Common myeloid progenitor, CD34-positive (primary cell): Measurements from ENCODE around the gene AGAP1.

Experiments used
- CTCF ChIA-PET: fragments of 350-600 bp; sonication (Branson Sonifier 250); formaldehyde crosslinking; loops from one replicate; lab custom pipeline; 2021; ENCODE audit warnings: antibody characterized with exemption; lab: Charles Lee
- POLR2A ChIA-PET: fragments of 350-600 bp; sonication (Branson Sonifier 250); formaldehyde crosslinking; loops from one replicate; lab custom pipeline; 2021; ENCODE audit warnings: antibody characterized with exemption; lab: Charles Lee
- DNase-seq, 3 donors: peaks; one replicate each; pipeline versions ENCODE4 v3.0.0 to v3.0.0-alpha.2; 2013
- H3K27ac ChIP-seq, 2 experiments: 1 replicate in 1 of 2; 2 replicates in 1 of 2; pipeline ENCODE4 v1.7.0; 2013; ENCODE audit warnings: inconsistent platforms in 2 of 2, low read length in 2 of 2, mild to moderate bottlenecking in 2 of 2, low read depth in 1 of 2, moderate library complexity in 1 of 2; ENCODE audit not compliant: severe bottlenecking in 2 of 2, insufficient read depth in 1 of 2, poor library complexity in 1 of 2
- H3K27me3 ChIP-seq, 5 experiments: replicated peaks in 2 of 5; 1 replicate in 3 of 5; 2 replicates in 2 of 5; pipeline versions ENCODE4 v1.6.1 to v1.7.0; 2013; ENCODE audit warnings: low read length in 4 of 5, mild to moderate bottlenecking in 2 of 5, moderate library complexity in 2 of 5, inconsistent platforms in 1 of 5; ENCODE audit not compliant: insufficient read depth in 5 of 5, control insufficient read depth in 4 of 5
- H3K36me3 ChIP-seq, 4 experiments: 1 replicate in 2 of 4; 2 replicates in 2 of 4; pipeline versions ENCODE4 v1.6.1 to v1.7.0; 2013; ENCODE audit warnings: low read length in 3 of 4, control low read depth in 1 of 4, mild to moderate bottlenecking in 1 of 4; ENCODE audit not compliant: control insufficient read depth in 4 of 4, insufficient read depth in 4 of 4
- H3K4me1 ChIP-seq, 4 experiments: 1 replicate in 3 of 4; 2 replicates in 1 of 4; pipeline versions ENCODE4 v1.6.1 to v1.7.1; 2013; ENCODE audit warnings: low read length in 3 of 4, mild to moderate bottlenecking in 3 of 4, control low read depth in 1 of 4, inconsistent platforms in 1 of 4, moderate library complexity in 1 of 4; ENCODE audit not compliant: control insufficient read depth in 4 of 4, insufficient read depth in 4 of 4; ENCODE audit errors: control extremely low read depth in 1 of 4
- H3K4me3 ChIP-seq, 7 experiments: 1 replicate in 4 of 7; 2 replicates in 3 of 7; pipeline versions ENCODE4 v1.5.1 to v1.7.0; 2013; ENCODE audit warnings: mild to moderate bottlenecking in 7 of 7, low read length in 6 of 7, moderate library complexity in 6 of 7, inconsistent platforms in 2 of 7, low read depth in 2 of 7, control low read depth in 1 of 7; ENCODE audit not compliant: insufficient read depth in 4 of 7, control insufficient read depth in 1 of 7; ENCODE audit errors: extremely low read depth in 1 of 7
- H3K9me3 ChIP-seq, 5 experiments: 1 replicate in 4 of 5; 2 replicates in 1 of 5; pipeline versions ENCODE4 v1.6.1 to v1.7.1; 2013; ENCODE audit warnings: low read length in 4 of 5, mild to moderate bottlenecking in 2 of 5, inconsistent platforms in 1 of 5, low read depth in 1 of 5, moderate library complexity in 1 of 5; ENCODE audit not compliant: control insufficient read depth in 4 of 5, insufficient read depth in 2 of 5; ENCODE audit errors: control extremely low read depth in 1 of 5
- WGBS: methylation state at CpG from one replicate; pipeline ENCODE4 v1.1.5; 2013; ENCODE audit not compliant: insufficient coverage; 5-methylcytosine and 5-hydroxymethylcytosine counted together

The AGAP1 gene

DNA sequence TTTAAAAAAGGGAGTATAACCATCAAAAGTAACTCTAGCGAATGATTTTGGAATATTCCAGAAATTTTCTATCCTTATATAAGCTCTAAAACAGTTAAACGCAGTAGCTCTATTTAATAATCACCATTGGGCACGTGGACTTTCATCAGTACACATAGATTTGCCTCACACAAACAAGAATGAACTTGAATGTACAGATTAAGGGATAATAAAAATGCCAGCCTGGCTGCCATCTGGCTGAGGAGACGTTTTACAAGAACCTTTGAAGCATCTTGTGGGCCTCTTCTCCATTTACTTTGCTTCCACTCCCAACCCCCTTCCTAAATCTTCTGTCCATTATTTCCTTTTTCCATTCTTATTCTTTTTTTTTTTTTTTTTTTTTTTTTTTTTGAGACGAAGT lies 47.2 kb downstream of the AGAP1 start:
- H3K4me3 ChIP-seq = no peak overlapping the region
- CTCF ChIA-PET = no interaction called here
- no peak for DNase-seq

DNA sequence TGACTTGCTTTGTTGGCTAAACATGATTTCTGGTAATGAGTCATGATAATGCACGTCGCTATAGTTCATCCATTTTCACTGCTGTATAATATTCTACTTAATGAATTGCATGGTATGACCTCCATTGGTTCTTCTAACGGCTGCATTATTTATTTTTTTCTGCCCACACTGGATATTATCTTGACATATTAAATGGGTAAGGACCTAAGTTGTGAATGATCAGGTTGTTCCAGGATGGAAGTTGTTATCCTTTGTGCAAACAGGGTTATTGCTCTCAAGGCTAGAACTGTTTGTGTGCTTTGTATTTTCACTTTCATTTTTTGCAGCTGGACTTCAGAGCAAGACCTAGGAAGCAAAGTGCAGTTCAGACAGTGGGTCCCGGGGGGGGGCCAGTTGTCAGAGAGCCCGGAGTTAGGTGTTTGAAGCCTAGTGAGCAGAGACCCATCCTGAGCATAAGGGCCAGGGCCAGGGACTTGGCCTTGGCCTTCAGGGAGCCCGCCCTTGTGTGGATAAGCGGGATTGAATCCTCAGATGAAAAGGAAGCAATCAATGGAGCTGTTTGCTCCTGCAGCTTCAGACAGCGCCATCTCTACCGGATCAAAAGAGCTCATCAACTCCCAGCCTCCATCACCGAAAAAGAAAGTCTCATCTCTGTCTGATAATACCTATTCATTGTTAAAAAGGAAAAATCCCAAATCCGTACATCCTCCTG lies 48.2 kb downstream of the AGAP1 start:
- ChIA-PET CTCF (no interaction called here), POLR2A (no interaction called here)
- no peak for DNase-seq
- Histone ChIP-seq H3K4me3 (no peak overlapping the region), H3K27ac (no peak overlapping the region), H3K36me3 (no peaks in the 10 kb centered on the region), H3K4me1 (no peaks in the 10 kb centered on the region), H3K27me3 (peaks cover 0 to 47% (median 3%) of the 10 kb centered on the region in 5 experiments), H3K9me3 (no peaks in the 10 kb centered on the region)
- 98% methylated on average over 7 of the region's 11 CpGs for WGBS

More for the DNA sequence above, 47.2 kb downstream of the AGAP1 start:
- POLR2A ChIA-PET = no interaction called here
- H3K27me3 ChIP-seq = peaks cover 0 to 50% (median 3%) of the 10 kb centered on the region in 5 experiments
- no peaks in the 10 kb centered on the region for H3K36me3 ChIP-seq
- no peaks in the 10 kb centered on the region for H3K9me3 ChIP-seq
- H3K4me1 ChIP-seq = no peaks in the 10 kb centered on the region
- H3K27ac ChIP-seq = no peak overlapping the region
- 50% methylated on average over 1 of the region's 5 CpGs for WGBS

GRCh38 chr2:235542733-235543127 lies 48.9 kb downstream of the AGAP1 start:
- H3K4me1 ChIP-seq = no peaks in the 10 kb centered on the region
- no peak overlapping the region for H3K27ac ChIP-seq
- no peak overlapping the region for H3K4me3 ChIP-seq
- WGBS = 83% methylated on average over 3 of the region's 10 CpGs
- POLR2A ChIA-PET = no interaction called here
- CTCF ChIA-PET = no interaction called here
- H3K36me3 ChIP-seq = no peaks in the 10 kb centered on the region
- no peaks in the 10 kb centered on the region for H3K9me3 ChIP-seq
- peaks cover 0 to 41% (median 3%) of the 10 kb centered on the region in 5 experiments for H3K27me3 ChIP-seq
- DNase-seq = no peak

GRCh38 chr2:235543128-235543750 lies 49.4 kb downstream of the AGAP1 start:
- Histone ChIP-seq H3K4me3 (no peak overlapping the region), H3K27ac (no peak overlapping the region), H3K4me1 (no peaks in the 10 kb centered on the region), H3K27me3 (peaks cover 0 to 39% (median 3%) of the 10 kb centered on the region in 5 experiments), H3K36me3 (no peaks in the 10 kb centered on the region), H3K9me3 (no peaks in the 10 kb centered on the region)
- POLR2A ChIA-PET = no interaction called here
- 84% methylated on average over 13 of the region's 13 CpGs for WGBS
- CTCF ChIA-PET = no interaction called here
- no peak for DNase-seq

DNA sequence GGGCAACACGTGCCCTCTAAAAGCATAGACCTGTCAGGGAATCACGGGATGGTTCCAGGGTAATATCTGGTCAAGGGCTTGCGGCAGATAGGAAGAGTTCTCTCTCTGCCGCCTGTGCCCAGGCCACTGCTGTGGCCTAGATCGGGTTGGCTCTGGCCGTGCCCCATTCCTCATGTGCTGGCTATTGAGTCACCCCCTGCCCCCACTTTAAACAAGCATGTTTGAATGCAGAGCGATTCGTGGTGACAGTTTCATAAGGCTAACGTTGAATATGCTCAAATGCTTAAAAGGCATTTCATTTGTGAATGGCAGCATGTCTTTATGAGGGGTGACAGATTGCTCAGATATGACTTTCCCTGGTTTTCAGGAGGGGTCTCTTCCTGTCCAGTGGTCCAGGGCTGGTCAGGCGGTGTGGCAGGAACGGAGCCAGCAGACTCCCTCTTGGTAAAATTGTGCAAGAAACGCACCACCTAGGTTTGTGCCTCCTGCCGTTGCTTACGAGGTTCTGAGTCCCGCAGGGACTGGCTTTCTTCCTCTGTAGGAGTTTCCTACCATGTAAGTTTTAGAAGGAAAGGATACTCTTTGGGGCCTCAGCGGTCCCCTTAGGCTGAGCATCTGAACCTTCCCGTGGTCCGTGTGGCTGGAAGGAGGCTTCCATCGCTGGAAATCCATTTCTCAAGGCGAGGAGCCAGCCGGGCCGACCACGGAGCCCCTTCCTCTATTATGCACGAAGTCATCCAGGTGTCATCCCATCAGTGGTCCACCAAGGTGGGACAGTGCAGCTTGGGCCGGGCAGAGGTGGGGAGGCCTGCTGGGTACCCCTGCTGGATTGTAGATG lies 50.2 kb downstream of the AGAP1 start:
- no peak overlapping the region for H3K27ac ChIP-seq
- CTCF ChIA-PET = no interaction called here
- no peaks in the 10 kb centered on the region for H3K36me3 ChIP-seq
- peaks cover 0 to 39% (median 2%) of the 10 kb centered on the region in 5 experiments for H3K27me3 ChIP-seq
- POLR2A ChIA-PET = no interaction called here
- no peak for DNase-seq
- H3K4me1 ChIP-seq = no peaks in the 10 kb centered on the region
- no peak overlapping the region for H3K4me3 ChIP-seq
- no peaks in the 10 kb centered on the region for H3K9me3 ChIP-seq
- 96% methylated on average over 25 of the region's 25 CpGs for WGBS

DNA sequence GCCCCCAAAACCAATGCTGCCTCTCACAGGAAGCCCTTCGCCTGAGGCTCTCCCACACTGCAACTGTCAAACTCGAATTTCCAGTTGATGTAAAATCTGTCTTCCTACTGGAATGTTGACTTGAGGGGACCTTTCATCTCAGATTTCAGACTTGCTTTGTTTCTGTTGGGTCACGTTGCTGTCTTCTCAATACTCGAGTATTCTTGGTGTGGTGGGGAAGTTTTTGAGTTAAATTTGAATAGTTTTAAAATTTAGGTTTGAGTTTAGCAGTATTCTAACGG lies 50.8 kb downstream of the AGAP1 start:
- ChIA-PET CTCF (no interaction called here), POLR2A (no interaction called here)
- Histone ChIP-seq H3K9me3 (no peaks in the 10 kb centered on the region), H3K4me3 (no peak overlapping the region), H3K36me3 (no peaks in the 10 kb centered on the region), H3K4me1 (no peaks in the 10 kb centered on the region), H3K27ac (no peak overlapping the region), H3K27me3 (peaks cover 0 to 38% (median 0%) of the 10 kb centered on the region in 5 experiments)
- WGBS = 87% methylated on average over 2 of the region's 5 CpGs
- no peak for DNase-seq
